Limb (tissue), 2 donors: ENCODE measurements around the gene PAQR8.
A peak's percentile ranks its signal among the peaks of the same experiment; 100 is the strongest.

Source experiments
- DNase-seq, 2 donors: peaks; one replicate each; pipeline ENCODE4 v3.0.0-alpha.2; 2016; ENCODE audit errors: extremely low spot score in 2 of 2

PAQR8 gene, protein sequence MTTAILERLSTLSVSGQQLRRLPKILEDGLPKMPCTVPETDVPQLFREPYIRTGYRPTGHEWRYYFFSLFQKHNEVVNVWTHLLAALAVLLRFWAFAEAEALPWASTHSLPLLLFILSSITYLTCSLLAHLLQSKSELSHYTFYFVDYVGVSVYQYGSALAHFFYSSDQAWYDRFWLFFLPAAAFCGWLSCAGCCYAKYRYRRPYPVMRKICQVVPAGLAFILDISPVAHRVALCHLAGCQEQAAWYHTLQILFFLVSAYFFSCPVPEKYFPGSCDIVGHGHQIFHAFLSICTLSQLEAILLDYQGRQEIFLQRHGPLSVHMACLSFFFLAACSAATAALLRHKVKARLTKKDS

DNA sequence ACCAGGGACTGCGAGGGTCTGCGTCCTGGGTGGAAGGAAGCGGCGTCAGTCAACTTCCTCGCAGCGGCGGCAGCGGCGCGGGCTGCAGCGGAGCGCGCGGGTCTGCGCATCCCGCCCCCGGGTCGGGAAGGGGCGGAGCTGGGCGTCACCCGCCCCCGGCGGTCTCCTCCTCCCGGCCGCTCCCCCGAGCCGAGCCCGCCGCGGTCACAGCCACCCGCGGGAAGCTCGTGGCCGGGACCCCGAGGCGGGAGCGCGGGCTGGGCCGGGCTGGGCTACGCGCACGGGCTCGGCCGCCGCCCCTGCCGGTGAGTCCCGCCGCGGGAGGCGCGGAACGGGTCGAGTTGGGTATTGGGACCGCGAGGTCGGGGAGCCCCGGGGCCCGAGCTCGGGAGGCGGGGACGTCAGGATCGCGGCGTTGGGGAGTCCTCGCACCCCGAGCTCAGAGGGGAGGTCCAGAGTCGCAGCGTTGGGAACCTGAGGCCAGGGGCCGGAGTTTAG, at the start of gene PAQR8:
PAQR8 (plus strand) TSS at position 207 of the 498 bp plus-strand sequence. CDS start 41,063 bp downstream, outside the sequence.
- peak; percentile 86 to 88 for DNase-seq

DNA sequence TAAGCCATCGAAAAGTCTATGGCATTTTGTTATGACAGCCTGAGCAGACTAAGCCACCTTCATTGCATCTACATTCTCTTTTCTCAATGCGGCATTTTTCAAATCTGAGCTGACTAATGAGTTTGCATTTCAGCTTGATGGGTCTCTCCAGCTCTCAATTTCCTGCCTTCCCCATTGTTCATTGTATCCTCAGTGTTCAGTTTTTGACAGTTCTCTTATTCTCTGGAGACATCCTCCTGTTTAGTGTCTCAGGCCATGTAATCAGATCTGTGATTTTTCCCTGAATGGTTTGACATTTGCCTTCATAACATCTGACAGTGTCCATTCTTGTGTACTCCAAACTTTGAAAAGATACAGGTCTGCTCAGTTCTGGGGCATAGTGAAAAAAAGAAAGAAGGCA, 49.5 kb upstream of the PAQR8 start:
- DNase-seq: no peak

DNA sequence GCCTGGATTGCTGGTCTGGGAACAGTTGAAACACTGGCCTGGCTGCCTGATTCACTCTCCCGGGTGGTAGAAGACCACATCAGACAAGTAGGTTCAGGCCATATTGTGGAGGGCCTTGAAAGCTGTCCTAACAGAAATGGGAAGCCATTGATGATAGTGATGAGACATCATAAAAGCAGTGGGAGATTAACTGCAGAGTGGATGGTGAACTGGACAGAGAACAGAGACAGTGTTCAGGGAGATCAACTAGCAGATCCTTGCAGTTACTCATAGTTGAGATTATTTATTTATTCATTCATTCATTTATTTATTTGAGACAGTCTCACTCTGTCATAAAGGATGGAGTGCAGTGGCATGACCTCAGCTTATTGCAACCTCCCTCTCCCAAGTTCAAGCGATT, 47.2 kb upstream of the PAQR8 start:
- no peak for DNase-seq

DNA sequence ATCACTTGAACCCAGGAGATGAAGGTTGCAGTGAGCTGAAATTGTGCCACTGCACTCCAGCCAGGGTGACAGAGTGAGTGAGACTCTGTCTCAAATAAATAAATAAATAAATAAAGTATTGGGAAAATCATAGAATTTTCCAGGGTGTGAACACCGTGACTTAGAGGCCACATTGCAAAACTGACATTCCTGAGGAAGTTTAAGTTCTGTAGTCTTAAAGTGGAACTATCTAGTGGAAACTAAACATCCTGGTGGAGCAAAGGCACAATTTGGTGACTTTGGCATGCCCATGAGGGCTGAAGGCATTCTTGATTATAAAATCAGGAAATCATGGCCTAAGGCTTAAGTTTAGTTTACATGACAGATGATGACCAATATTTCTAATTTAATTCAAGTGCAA, 44.7 kb upstream of the PAQR8 start:
- no peak for DNase-seq

DNA sequence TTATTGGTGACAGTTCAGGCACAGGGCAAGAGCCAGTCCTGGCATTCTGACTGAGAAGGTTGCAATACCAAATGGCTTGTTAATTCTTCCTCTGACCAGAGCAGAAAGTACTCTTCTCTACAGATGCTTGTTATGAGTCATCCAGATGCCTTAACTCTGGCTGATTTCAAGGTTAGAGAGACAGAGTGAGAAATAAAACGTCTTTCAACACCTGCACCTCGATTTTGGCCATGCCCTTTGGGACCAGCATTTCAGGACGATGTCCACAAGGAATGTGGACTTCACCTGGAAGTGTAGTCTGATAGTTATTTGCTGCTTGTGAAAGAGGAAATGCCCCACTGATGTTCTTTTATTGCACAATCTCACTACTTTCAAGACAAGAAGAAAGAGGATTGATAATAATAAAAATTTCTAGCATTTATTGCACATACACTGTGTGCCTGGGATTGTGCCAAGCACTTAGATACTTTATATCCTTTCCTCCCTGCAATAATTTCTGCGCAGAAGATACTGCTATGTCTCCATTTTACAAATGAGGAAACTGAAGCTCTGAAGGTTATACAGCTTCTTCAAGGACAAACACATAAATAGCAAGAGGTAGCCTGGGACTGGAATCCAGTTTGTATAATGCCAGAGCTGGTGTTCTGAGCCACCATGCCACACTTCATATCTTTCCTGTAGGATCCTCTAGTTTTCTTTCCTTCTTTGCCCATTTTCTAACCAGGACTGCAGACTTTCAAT, 43.9 kb upstream of the PAQR8 start:
- DNase-seq: no peak

DNA sequence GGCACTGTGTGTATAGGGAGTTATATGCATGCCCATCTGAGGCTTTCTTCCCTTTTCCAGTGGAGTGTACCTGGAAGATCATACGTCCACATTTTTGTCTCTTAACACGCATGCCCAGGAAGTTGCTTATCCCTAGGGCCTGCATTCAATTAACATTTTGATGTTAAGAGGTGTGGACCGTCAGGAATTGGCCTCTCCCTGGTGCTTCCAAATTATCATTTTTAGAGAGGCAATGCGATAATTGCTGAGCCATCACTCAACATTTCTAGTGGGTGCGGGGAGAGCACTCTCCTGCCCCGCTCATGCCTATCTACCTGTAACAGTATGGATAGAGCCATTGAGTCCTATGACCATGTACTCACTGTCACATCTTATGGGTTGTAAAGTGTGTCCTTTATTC, 37.8 kb upstream of the PAQR8 start:
- DNase-seq: no peak

DNA sequence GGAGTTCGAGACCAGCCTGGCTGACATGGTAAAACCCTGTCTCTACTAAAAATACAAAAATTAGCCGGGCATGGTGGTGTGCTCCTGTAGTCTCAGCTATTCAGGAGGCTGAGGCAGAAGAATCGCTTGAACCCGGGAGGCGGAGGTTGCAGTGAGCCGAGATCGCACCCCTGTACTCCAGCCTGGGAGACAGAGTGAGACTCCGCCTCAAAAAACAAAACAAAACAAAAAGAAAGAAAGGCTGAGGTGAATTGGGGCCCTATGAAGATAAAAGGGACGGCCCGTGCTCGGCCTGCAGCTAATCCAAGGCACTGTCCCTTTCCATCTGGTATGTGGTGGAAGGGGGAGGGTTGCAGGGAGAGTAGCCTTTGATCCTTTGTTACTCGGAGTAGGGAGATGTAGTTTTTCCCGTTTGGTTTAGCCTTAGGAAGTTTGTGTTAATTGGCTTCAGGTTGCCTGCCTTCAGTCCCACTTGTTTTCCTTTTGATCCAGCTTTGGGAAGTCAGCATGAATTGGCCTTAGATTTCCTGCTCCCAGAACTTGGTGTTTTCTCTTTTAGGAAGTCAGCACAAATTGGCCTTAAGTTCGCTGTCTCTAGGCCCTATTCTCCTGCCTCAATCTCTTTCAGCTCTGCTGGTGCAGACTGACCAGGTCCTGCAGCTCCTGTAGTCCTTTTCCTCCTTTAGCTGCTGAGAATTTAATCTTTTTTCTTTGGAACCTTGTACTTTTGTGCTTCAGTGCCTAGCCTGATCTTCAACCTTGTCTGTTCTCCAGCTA, 36.1 kb upstream of the PAQR8 start:
- no peak for DNase-seq

DNA sequence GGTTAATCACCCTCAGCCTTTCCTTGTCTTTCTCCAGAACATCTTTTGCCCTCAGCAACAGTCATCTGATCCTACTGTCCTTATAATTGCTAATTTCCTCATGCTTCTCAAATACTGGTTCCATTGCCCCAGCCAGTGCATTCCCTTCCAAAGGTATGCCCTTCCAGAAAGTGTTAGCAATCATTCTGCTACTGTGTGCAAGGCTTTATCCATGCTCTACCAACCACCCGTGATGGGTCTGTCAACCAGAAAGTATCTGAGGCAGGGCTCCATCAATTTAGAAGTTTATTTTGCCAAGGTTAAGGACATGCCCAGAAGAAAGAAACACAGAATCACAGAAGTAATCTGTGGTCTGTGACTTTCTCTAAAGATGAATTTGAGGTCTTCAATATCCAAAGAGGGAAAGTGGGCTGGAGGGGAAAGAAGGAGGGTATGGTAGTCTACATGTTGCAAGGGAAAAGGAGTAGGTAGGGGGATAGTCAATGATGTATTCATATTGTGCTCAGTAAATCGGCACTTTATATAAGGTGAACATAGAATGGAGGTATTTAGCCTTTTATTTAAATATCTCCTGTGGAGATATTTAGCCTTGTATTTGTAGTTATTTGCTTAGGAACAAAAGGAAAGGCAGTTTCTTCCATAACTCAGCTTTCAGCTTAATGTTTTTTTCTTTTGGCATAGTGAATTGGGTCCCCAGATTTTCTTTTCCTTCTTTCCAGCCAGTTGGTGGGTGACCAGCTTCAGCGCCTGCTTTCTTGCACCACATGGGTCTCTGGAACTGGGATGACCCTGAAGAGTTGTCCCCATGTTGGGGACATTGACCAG, 35.2 kb upstream of the PAQR8 start:
- no peak for DNase-seq

DNA sequence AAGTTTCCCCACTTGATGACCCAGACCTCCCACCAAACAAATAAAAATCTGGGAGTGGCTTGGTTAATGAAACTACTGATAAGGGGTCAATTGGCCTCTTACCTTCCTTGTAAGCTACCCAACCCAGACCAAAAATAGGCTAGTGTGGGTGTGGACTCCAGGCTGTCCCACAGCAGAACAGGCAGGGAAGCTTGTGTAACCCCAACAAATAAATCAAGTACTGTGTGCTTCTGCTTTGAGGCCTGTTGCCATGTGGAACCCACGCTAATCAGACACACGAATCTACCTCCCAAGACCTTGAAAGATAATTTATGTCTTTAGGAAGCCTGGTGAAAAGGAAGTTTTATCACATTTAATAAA, 33.7 kb upstream of the PAQR8 start:
- DNase-seq: no peak

DNA sequence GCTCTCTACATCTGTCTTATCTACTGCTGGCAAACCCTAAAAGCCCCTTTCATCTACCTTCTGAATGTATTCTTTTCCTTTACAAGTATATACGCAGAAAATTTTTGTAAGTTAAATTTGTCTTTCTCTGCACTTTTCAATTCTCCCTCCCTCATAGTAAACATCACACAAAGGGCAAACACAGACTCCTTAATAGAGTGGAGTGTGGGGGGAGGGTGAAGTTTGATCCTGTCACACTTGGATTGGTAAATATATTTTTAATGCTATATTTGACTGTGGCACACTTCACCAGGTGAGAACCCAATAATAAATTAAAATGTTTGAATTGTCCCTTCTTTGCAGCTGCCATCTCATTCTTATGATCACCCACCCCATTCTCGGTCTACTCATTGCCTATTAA, 33.2 kb upstream of the PAQR8 start:
- DNase-seq: no peak

DNA sequence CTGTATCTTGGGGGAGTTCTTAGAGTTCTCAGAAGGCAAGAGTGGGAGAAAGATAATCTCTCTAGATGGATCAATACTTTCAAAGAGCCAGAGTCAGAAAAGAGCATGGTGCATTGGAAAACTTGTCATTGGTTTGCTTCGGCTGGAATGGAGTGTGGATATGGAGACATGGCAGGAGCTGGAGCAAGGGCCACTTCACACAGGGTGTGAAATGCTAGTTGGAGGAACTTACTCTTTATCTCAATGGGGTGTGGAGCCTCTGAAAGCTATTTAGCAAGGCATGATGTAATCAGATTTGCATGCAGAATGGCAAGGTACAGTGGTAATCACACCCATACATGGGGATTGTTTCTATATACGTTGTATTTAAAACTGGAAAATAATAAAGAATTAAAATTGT, 31.5 kb upstream of the PAQR8 start:
- no peak for DNase-seq

DNA sequence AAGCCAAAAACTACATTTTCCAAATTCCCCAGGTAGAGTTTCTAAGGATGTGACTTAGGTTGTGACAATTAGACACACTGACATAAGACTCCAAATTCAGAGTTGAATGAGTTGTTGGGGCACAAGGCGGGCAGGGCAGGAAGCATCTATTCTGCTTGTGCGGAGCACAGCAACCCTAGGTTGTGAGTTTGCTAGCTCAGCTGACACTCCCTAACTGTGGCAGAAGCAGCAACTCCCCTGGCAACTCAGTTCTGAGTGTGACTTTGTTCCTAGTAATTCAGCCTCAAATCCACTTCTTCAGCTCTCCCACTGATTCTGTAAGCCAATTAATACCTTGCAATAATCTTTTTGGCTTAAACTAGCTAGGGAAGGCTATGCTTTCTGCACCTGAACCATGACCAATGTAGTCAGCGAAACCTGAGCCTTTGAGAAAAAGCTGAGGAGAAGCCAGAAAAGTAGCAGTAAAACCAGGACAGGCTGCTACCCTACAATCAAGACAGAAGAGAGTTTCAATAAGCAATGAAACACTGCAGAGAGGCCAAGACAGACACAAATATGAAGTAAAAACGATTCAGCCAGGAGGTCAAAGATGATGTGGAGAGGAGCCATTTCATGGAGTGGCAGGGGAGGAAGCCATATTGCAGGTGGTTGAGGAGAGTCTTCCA, 30.0 kb upstream of the PAQR8 start:
- DNase-seq: no peak

DNA sequence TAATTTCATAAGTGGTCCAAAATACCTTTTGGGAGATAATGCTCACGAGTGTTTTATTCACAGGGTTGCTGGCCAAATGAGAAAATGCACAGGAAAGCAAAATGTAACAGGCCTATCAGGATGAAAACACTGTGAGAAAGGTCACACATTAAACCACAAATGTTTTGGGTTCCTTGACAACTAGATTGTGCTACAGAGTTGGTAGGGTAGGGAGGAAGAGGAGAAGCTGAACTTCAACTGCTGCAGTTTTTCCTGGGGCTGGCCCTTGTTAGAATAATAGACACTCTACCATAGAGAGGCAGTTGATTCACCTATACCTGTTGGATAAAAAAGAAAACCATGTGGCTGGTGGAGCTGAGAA, 28.1 kb upstream of the PAQR8 start:
- no peak for DNase-seq

DNA sequence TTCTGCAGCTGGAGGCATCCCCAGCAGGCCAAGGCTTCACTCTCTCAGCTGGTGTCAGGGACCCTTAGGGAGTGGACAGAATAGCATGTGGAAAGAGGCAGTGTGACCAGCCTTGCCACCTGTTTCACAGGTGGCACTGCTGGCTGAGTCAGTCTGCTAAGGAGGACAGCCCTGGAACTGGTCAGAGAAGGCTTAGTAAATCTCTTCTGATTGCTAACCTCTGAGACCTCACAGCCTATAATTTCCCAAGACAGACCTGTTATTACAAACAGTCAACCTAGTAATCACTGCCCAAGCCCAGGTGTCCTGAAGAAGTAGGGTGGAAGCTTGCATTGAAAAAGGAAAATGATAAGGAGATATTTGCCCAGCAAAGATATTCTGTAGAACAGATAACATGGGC, 26.4 kb upstream of the PAQR8 start:
- no peak for DNase-seq

DNA sequence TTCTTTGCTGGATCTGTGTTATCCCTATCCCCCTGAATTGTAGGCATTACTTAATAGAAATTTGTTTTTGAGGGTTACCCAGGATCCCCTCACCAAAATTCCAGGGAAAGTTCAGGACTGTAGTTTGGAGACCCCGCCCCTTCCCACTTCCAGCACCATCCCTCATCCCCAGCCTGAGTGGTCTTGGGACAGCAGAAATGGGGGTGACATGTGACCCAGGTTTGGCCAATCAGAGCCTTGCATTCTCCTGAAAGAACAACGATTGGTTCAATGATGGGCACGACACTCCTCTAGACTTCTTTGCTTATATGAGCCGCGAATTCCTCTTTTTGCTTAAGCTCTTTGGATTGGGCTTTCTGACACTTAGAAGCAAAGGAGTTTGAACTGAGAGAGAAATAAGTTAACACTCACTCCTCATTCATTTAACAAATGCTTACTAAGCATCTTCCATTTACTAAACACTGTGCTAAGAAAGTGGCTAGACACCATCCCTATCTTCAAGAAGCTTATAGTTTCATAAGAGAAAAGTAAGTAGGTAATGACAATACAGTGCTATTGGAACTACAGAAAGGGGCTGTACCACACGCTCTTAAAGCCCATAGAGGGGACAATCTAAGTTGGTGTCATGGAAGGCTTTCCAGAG, 24.9 kb upstream of the PAQR8 start:
- DNase-seq: no peak

DNA sequence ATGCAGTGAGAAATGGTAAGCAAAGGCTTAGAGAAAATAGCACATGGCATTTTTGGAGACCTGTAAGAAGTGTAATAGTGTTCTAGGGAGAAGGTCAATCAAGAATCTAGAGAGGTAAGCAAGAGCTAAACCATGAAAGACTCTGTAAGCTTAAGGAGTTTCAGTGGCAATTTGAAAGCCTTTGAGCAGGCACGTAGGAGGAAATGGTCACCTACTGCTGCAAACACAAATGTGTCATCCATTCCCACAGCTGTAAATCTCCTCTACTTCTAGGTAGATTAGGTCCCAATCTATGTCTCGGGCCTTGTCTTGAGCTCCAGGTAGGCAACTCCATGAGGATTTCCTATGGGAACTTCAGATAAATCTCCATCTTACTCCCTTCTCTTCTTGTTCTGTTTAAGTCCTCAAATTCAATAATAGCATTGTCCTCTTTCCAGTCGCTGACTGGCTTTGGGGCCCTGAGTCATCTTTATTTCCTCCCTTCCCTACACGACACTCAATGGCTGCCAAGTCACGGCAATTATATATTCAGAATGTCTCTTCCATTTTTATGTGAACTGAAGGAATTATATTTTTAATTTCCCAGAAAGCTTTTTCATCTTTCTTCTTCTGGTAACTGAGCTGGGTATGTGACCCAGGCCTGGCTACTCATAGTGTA, 24.2 kb upstream of the PAQR8 start:
- no peak for DNase-seq

DNA sequence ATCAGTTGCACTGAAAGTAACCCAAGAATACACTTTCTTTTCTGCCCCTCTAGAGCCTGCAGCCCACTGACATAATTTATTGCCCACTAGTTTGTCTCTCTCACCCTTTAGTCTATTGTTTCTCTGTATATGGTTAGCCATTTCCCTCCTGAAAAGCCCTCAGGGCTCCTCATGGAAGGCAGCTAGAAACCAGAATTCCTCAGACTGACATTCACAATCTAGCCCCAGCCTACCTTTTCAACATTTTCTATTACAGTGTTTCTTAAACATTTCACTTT, 21.4 kb upstream of the PAQR8 start:
- DNase-seq: no peak

DNA sequence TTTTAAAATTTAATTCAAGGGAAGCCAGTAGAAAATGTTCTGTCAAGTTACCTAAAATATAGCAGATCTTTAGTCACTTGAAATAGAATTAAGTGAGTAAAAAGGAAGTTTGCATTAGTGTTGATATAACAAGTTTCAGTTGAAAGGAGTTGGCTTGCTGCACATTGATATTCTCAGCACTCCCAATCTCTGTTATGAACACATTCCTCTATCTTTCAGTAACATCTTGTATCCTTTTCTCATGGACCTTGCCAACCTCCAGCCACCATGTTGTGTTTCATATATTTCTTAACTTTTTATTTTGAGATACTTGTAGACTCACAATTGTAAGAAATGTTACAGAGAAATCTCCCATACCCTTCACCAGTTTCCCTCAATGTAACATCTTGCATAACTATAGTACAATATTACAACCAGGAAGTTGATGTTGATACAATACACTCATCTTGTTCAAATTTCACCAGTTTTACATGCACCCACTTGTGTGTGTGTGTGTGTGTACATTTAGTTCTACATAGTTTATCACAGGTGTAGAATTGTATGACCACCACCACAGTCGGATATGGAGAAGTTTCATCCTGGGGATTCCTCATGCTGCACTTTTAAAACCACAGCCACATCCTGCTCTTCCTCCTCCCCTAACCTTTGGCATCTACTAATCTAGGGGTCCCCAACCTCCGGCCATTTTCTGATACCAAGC, 20.2 kb upstream of the PAQR8 start:
- no peak for DNase-seq

DNA sequence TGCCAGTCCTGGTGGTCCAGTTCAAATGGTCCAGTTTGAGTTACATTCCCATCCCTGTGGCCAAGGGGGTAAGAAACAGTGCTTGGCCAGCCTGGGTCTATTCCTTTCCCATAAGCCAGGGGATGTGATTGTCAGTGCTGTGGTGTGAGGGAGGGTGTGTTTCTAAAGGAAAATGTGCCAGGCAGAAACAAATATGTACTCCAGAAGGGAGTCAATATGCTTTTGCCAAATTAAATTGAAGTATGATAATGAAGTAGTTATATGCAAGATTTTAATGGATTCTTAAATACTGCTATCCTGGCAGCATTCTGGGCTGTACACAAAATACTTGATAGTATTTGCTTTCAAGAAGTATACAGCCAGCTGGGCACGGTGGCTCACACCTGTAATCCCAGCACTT, 16.6 kb upstream of the PAQR8 start:
- no peak for DNase-seq

DNA sequence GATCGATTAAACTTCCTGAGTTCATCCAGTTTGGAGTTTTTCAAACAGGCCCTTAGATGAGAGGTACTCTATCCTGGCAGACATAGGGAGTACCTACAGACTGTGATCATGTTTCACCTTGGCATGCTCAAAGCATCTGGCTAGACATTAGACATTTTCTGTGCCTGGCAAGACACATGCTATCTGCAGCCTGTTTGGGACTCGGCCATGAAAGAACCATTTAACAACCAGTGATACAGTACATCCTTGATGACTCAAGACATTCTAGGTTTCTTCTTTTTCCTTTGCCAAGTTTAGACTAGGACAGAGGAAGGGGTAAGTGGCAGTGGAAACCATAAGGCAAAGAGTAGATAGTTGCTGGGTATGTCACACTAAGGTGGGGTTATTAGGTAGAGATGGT, 15.4 kb upstream of the PAQR8 start:
- no peak for DNase-seq
